H1 (cell line): ENCODE measurements around the gene ALPL. TPM values are rescaled to one million over a fixed set of nuclear protein-coding genes. Genes with fewer than 3 reads are reported as not detected.

Source experiments
- CTCF ChIA-PET: fragments of 300-600 bp; sonication (Branson Sonifier 250); formaldehyde crosslinking; loops from one replicate; lab custom pipeline; 2021; ENCODE audit not compliant: partially characterized antibody; lab: Charles Lee
- POLR2A ChIA-PET: fragments of 300-600 bp; sonication (Branson Sonifier 250); formaldehyde crosslinking; loops from one replicate; lab custom pipeline; 2021; ENCODE audit warnings: inconsistent platforms; ENCODE audit not compliant: partially characterized antibody; lab: Charles Lee
- DNase-seq, 2 experiments: peaks; one replicate each; pipeline versions ENCODE4 v3.0.0 to v3.0.0-alpha.2; 2010 to 2022; ENCODE audit warnings: low spot score in 2 of 2, low read depth in 1 of 2, mixed read lengths in 1 of 2
- FAIRE-seq: peaks from 2 replicates; lab custom pipeline; 2011; peaks lifted over from hg19 to GRCh38; lab: Jason Lieb, UNC
- H2AFZ ChIP-seq: 2 replicates; pipeline ENCODE4 v1.8.1; 2012; ENCODE audit warnings: low read length, inconsistent platforms
- H2AK5ac ChIP-seq: 2 replicates; pipeline ENCODE4 v1.6.1; 2013; ENCODE audit warnings: low read depth, low read length
- H2BK120ac ChIP-seq: replicated peaks from 2 replicates; pipeline ENCODE3; 2013; ENCODE audit warnings: low read depth, low read length, inconsistent platforms
- H2BK12ac ChIP-seq: 2 replicates; pipeline ENCODE4 v1.6.1; 2013; ENCODE audit warnings: low read depth, low read length
- H2BK15ac ChIP-seq: 2 replicates; pipeline ENCODE4 v1.6.1; 2013; ENCODE audit warnings: low read length
- H2BK20ac ChIP-seq: 2 replicates; pipeline ENCODE4 v1.6.1; 2013; ENCODE audit warnings: low read length
- H2BK5ac ChIP-seq: 2 replicates; pipeline ENCODE4 v1.6.1; 2013; ENCODE audit warnings: low read depth, low read length
- H3K14ac ChIP-seq: 2 replicates; pipeline ENCODE4 v1.6.1; 2013; ENCODE audit warnings: inconsistent platforms; ENCODE audit not compliant: insufficient read length
- H3K18ac ChIP-seq: 2 replicates; pipeline ENCODE4 v1.6.1; 2013; ENCODE audit warnings: low read length; ENCODE audit errors: extremely low read depth
- H3K23ac ChIP-seq: 2 replicates; pipeline ENCODE4 v1.6.1; 2013; ENCODE audit warnings: inconsistent platforms; ENCODE audit not compliant: insufficient read length
- H3K23me2 ChIP-seq: 2 replicates; pipeline ENCODE4 v1.6.1; 2013; ENCODE audit warnings: low read depth, low read length
- H3K27ac ChIP-seq: 2 replicates; pipeline ENCODE4 v1.6.1; 2011; ENCODE audit warnings: low read depth, low read length, inconsistent platforms
- H3K27me3 ChIP-seq, 4 experiments: replicated peaks in 1 of 4; 1 replicate in 1 of 4; 2 replicates in 3 of 4; pipeline versions ENCODE4 v1.6.1 to v1.8.1; 2011 to 2013; ENCODE audit warnings: low read length in 3 of 4, mild to moderate bottlenecking in 3 of 4, inconsistent platforms in 2 of 4, mixed read lengths in 2 of 4, moderate library complexity in 1 of 4; ENCODE audit not compliant: control insufficient read depth in 3 of 4, insufficient read depth in 3 of 4; ENCODE audit errors: extremely low read depth in 1 of 4
- H3K36me3 ChIP-seq, 4 experiments: 2 replicates each; pipeline versions ENCODE4 v1.6.1 to v1.8.1; 2011 to 2013; ENCODE audit warnings: mild to moderate bottlenecking in 4 of 4, low read length in 3 of 4, moderate library complexity in 2 of 4, control low read depth in 1 of 4, inconsistent platforms in 1 of 4; ENCODE audit not compliant: insufficient read depth in 4 of 4, control insufficient read depth in 2 of 4
- H3K4ac ChIP-seq: replicated peaks from 2 replicates; pipeline ENCODE3; 2013; ENCODE audit warnings: low read length, low read depth, mixed read lengths, inconsistent platforms; ENCODE audit not compliant: insufficient read length
- H3K4me1 ChIP-seq, 4 experiments: replicated peaks in 1 of 4; 1 replicate in 1 of 4; 2 replicates in 3 of 4; pipeline versions ENCODE4 v1.6.1 to v1.8.1; 2011 to 2013; ENCODE audit warnings: low read length in 3 of 4, inconsistent platforms in 2 of 4, mixed read lengths in 1 of 4; ENCODE audit not compliant: insufficient read depth in 4 of 4, control insufficient read depth in 3 of 4
- H3K4me2 ChIP-seq, 2 experiments: 2 replicates each; pipeline versions ENCODE4 v1.6.1 to v1.8.1; 2011 to 2013; ENCODE audit warnings: low read depth in 2 of 2, low read length in 2 of 2, control low read depth in 1 of 2, inconsistent platforms in 1 of 2, mild to moderate bottlenecking in 1 of 2; ENCODE audit not compliant: insufficient read depth in 1 of 2
- H3K4me3 ChIP-seq, 4 experiments: fragments of 200-600, 300-600 bp in 1 of 4; sonication (generic), shearing (Covaris generic), sonication (Bioruptor Twin) in 1 of 4; 2 replicates each; pipeline versions ENCODE4 v1.5.1 to v1.8.1; 2011 to 2016; ENCODE audit warnings: low read length in 4 of 4, low read depth in 3 of 4, control low read depth in 2 of 4, inconsistent platforms in 2 of 4, mild to moderate bottlenecking in 2 of 4, mixed read lengths in 1 of 4, moderate library complexity in 1 of 4; ENCODE audit not compliant: insufficient read depth in 2 of 4; ENCODE audit errors: extremely low read depth in 1 of 4
- H3K56ac ChIP-seq: replicated peaks from 2 replicates; pipeline ENCODE3; 2013; ENCODE audit warnings: low read depth, mild to moderate bottlenecking, mixed read lengths, low read length, inconsistent platforms; ENCODE audit not compliant: insufficient read length
- H3K79me1 ChIP-seq: 2 replicates; pipeline ENCODE4 v1.6.1; 2013; ENCODE audit warnings: low read depth, low read length, control low read depth
- H3K79me2 ChIP-seq, 2 experiments: 2 replicates each; pipeline versions ENCODE4 v1.6.1 to v1.8.1; 2012 to 2013; ENCODE audit warnings: low read length in 2 of 2, mild to moderate bottlenecking in 2 of 2, inconsistent platforms in 1 of 2; ENCODE audit not compliant: insufficient read depth in 2 of 2, control insufficient read depth in 1 of 2
- H3K9ac ChIP-seq, 4 experiments: replicated peaks in 1 of 4; 1 replicate in 1 of 4; 2 replicates in 3 of 4; pipeline versions ENCODE4 v1.6.1 to v1.8.1; 2011 to 2013; ENCODE audit warnings: low read depth in 3 of 4, low read length in 3 of 4, control low read depth in 2 of 4, mild to moderate bottlenecking in 2 of 4, moderate library complexity in 2 of 4, inconsistent platforms in 1 of 4; ENCODE audit errors: extremely low read depth in 1 of 4
- H3K9me3 ChIP-seq, 2 experiments: 2 replicates each; pipeline versions ENCODE4 v1.6.1 to v1.8.1; 2012 to 2013; ENCODE audit warnings: mild to moderate bottlenecking in 2 of 2, moderate library complexity in 2 of 2, control low read depth in 1 of 2, inconsistent platforms in 1 of 2, low read depth in 1 of 2, low read length in 1 of 2, mixed read lengths in 1 of 2; ENCODE audit not compliant: insufficient read depth in 2 of 2
- H4K20me1 ChIP-seq, 2 experiments: replicated peaks in 1 of 2; 2 replicates each; pipeline versions ENCODE3 to v1.8.1; 2011 to 2013; ENCODE audit warnings: inconsistent platforms in 2 of 2, low read length in 2 of 2, mild to moderate bottlenecking in 1 of 2; ENCODE audit not compliant: insufficient read depth in 2 of 2, control insufficient read depth in 1 of 2
- H4K5ac ChIP-seq: 2 replicates; pipeline ENCODE4 v1.6.1; 2013; ENCODE audit warnings: low read length, low read depth, mixed read lengths, inconsistent platforms; ENCODE audit not compliant: insufficient read length
- H4K8ac ChIP-seq: 2 replicates; pipeline ENCODE4 v1.8.0; 2013; ENCODE audit warnings: mild to moderate bottlenecking, moderate library complexity, low read length, inconsistent platforms; ENCODE audit not compliant: insufficient read depth; ENCODE audit errors: extremely low read depth
- H4K91ac ChIP-seq: replicated peaks from 2 replicates; pipeline ENCODE3; 2013; ENCODE audit warnings: low read length, mixed read lengths, inconsistent platforms; ENCODE audit not compliant: insufficient read length
- BRCA1 ChIP-seq: IDR thresholded peaks from 2 replicates; pipeline ENCODE4 v1.6.1; 2012; ENCODE audit warnings: low read depth, low read length, improper control_type of control experiment
- CBX8 ChIP-seq: fragments of 300-800, 300-1000 bp; sonication (generic); IDR thresholded peaks from 2 replicates; pipeline ENCODE4 v1.7.1; 2016; ENCODE audit warnings: low read depth, low read length, borderline replicate concordance
- CHD2 ChIP-seq: IDR thresholded peaks from 2 replicates; pipeline ENCODE4 v1.6.1; 2012; ENCODE audit warnings: low read length, improper control_type of control experiment
- KDM4A ChIP-seq: IDR thresholded peaks from one replicate; pipeline ENCODE4 v1.7.1; 2012; ENCODE audit warnings: low read depth, mild to moderate bottlenecking, moderate library complexity, low read length, inconsistent platforms; ENCODE audit not compliant: severe bottlenecking
- YY1 ChIP-seq: IDR thresholded peaks from 2 replicates; pipeline ENCODE4 v1.6.1; 2011; ENCODE audit warnings: low read depth, mild to moderate bottlenecking, low read length
- WGBS, 2 experiments: shearing (Covaris generic) in 1 of 2; methylation state at CpG; one replicate each; pipeline versions ENCODE4 v1.1.6 to v1.1.7; 2013 to 2015; ENCODE audit warnings: low lambda C conversion rate in 2 of 2, mixed read lengths in 2 of 2, inconsistent platforms in 1 of 2, low coverage in 1 of 2, missing lambda C conversion rate in 1 of 2; ENCODE audit not compliant: insufficient replicate concordance in 2 of 2, insufficient coverage in 1 of 2, insufficient read length in 1 of 2; ENCODE audit errors: extremely low coverage in 1 of 2, missing lambda C conversion rate in 1 of 2; 5-methylcytosine and 5-hydroxymethylcytosine counted together
- polyA plus RNA-seq, 7 experiments: library from polyadenylated mRNA; depleted of rRNA in 3 of 7; stranded (reverse) in 5 of 7; unstranded in 2 of 7; fragments of >200 nt in 5 of 7; fragments of 200-250 nt in 2 of 7; gene quantifications; 1 replicate in 5 of 7; 2 replicates in 1 of 7; 4 replicates in 1 of 7; pipeline versions ENCODE4 v1.2.1 to v1.2.3, GENCODE V29; 2011 to 2013; ENCODE audit warnings: missing spikeins in 2 of 7, mixed read lengths in 2 of 7
- total RNA-seq: library from RNA; stranded (reverse); fragmentation: NEBNext Ultra II Directional; extraction: Animal tissue kit (Norgen Biotek cat#: 25700); gene quantifications from 2 replicates; pipeline ENCODE4 v1.2.1, GENCODE V29; 2021

The ALPL gene
- total and polyA plus RNA-seq, 2 of the 8 experiments (the other 6 are each of a cell fraction or from before 2014, with no cell fraction given): 175 to 362 TPM

- peaks cover 0 to 19% (median 12%) of the 10 kb centered on the region in 4 experiments; a peak in 5 of 7 replicates for H3K27me3 ChIP-seq
- H3K23me2 ChIP-seq: peaks cover 3% of the 10 kb centered on the region
- no peak overlapping the region for H4K91ac ChIP-seq
- H3K79me1 ChIP-seq: no peaks in the 10 kb centered on the region
- no peak for TF ChIP-seq YY1
- no peak for TF ChIP-seq CBX8
- no peak for TF ChIP-seq BRCA1
- no peak for TF ChIP-seq KDM4A
- TF ChIP-seq CHD2: no peak
- FAIRE-seq (no peak), DNase-seq (no peak)
- no peaks in the 10 kb centered on the region for H3K9me3 ChIP-seq
- no peak overlapping the region for H2BK120ac ChIP-seq
- 79% methylated on average over 11 of the region's 11 CpGs; no CpG with 5 or more reads in 1 of the 2 experiments for WGBS, 2 experiments
- H3K18ac ChIP-seq: no peak overlapping the region
- H4K8ac ChIP-seq: peak overlapping the region; percentile 17; the same call in 1 of the 2 replicates
- no peak overlapping the region for H2AK5ac ChIP-seq
- no peak overlapping the region for H4K5ac ChIP-seq
- H3K4ac ChIP-seq: no peak overlapping the region
- H2BK20ac ChIP-seq: no peak overlapping the region
- POLR2A ChIA-PET: interaction anchor here (0.5 to 0.6 kb wide), 2 partner anchors 160 to 299 kb away, joined by 3 to 4 read pairs; no protein-coding TSS in a partner anchor
- no peak overlapping the region for H2BK15ac ChIP-seq
- no peaks in the 10 kb centered on the region for H3K79me2 ChIP-seq
- H3K27ac ChIP-seq: no peak overlapping the region
- H3K14ac ChIP-seq: no peak overlapping the region
- peaks cover 3 to 11% of the 10 kb centered on the region in 2 experiments for H4K20me1 ChIP-seq
- no peak overlapping the region for H3K4me3 ChIP-seq
- CTCF ChIA-PET: interaction anchor here (1.2 to 3.0 kb wide), 3 partner anchors 29 to 115 kb away, joined by 6 to 11 read pairs (median 8); partner anchors contain the start of gene ALPL
- no peak overlapping the region for H3K9ac ChIP-seq
- no peaks in the 10 kb centered on the region for H3K36me3 ChIP-seq
- no peak overlapping the region for H3K4me2 ChIP-seq
- H2BK12ac ChIP-seq: no peak overlapping the region
- H3K56ac ChIP-seq: no peak overlapping the region
- H3K23ac ChIP-seq: no peak overlapping the region
- peaks cover 2 to 20% (median 11%) of the 10 kb centered on the region in 4 experiments for H3K4me1 ChIP-seq
- no peak overlapping the region for H2BK5ac ChIP-seq
- H2AFZ ChIP-seq: no peak overlapping the region
Measured at GRCh38 chr1:21624571-21625389, 115.6 kb downstream of the ALPL start.
